ENCODE results near the gene VAMP5. TPM values are rescaled to one million over a fixed set of nuclear protein-coding genes. Genes with fewer than 3 reads are reported as not detected.

The VAMP5 gene
- total and polyA plus RNA-seq, 2 donors from 2014 or later: 46.0 to 145 TPM

- H3K9ac ChIP-seq (ENCODE audit: low read length in 3 of 3): no peak overlapping the region
- FAIRE-seq (no peak), DNase-seq (no peak)
- no peak overlapping the region for H3K27ac ChIP-seq (ENCODE audit: low read depth in 2 of 2, low read length in 2 of 2)
- TF ChIP-seq, protein P1, sequence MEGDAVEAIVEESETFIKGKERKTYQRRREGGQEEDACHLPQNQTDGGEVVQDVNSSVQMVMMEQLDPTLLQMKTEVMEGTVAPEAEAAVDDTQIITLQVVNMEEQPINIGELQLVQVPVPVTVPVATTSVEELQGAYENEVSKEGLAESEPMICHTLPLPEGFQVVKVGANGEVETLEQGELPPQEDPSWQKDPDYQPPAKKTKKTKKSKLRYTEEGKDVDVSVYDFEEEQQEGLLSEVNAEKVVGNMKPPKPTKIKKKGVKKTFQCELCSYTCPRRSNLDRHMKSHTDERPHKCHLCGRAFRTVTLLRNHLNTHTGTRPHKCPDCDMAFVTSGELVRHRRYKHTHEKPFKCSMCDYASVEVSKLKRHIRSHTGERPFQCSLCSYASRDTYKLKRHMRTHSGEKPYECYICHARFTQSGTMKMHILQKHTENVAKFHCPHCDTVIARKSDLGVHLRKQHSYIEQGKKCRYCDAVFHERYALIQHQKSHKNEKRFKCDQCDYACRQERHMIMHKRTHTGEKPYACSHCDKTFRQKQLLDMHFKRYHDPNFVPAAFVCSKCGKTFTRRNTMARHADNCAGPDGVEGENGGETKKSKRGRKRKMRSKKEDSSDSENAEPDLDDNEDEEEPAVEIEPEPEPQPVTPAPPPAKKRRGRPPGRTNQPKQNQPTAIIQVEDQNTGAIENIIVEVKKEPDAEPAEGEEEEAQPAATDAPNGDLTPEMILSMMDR (IDR thresholded peaks at IDR 0.05; ENCODE audit: borderline replicate concordance, extremely low read depth, insufficient read depth): no peak
- peaks cover 0 to 11% (median 0%) of the 10 kb centered on the region in 3 donors for H3K4me1 ChIP-seq (ENCODE audit: control insufficient read depth in 2 of 3, insufficient read depth in 2 of 3, low read depth in 1 of 3, low read length in 3 of 3)
- no peaks in the 10 kb centered on the region for H3K27me3 ChIP-seq (ENCODE audit: control insufficient read depth, insufficient read depth, low read length)
- peaks cover 19 to 51% (median 31%) of the 10 kb centered on the region in 3 donors for H3K36me3 ChIP-seq (ENCODE audit: control insufficient read depth in 2 of 3, insufficient read depth in 3 of 3, low read length in 3 of 3)
- H3K9me3 ChIP-seq (ENCODE audit: control insufficient read depth in 2 of 3, insufficient read depth in 1 of 3, low read length in 3 of 3): no peaks in the 10 kb centered on the region
- intact Hi-C loops (cut with DNase I): no loop called here
- no peak overlapping the region for H3K4me3 ChIP-seq (ENCODE audit: low read length in 3 of 3)
Measured at GRCh38 chr2:85547089-85547858, 37.0 kb upstream of the VAMP5 start.

GRCh38 chr2:85547859-85548607 is 36.2 kb upstream of the VAMP5 start:
- H3K4me1 ChIP-seq (ENCODE audit: control insufficient read depth in 2 of 3, insufficient read depth in 2 of 3, low read depth in 1 of 3, low read length in 3 of 3): peaks cover 0 to 8% (median 0%) of the 10 kb centered on the region in 3 donors
- no peak overlapping the region for H3K9ac ChIP-seq (ENCODE audit: low read length in 3 of 3)
- no peaks in the 10 kb centered on the region for H3K9me3 ChIP-seq (ENCODE audit: control insufficient read depth in 2 of 3, insufficient read depth in 1 of 3, low read length in 3 of 3)
- FAIRE-seq: no peak
- no peak for DNase-seq
- H3K4me3 ChIP-seq (ENCODE audit: low read length in 3 of 3): no peak overlapping the region
- TF ChIP-seq, protein P1 (IDR thresholded peaks at IDR 0.05; ENCODE audit: borderline replicate concordance, extremely low read depth, insufficient read depth): no peak
- intact Hi-C loops (cut with DNase I): no loop called here
- H3K27me3 ChIP-seq (ENCODE audit: control insufficient read depth, insufficient read depth, low read length): no peaks in the 10 kb centered on the region
- H3K36me3 ChIP-seq (ENCODE audit: control insufficient read depth in 2 of 3, insufficient read depth in 3 of 3, low read length in 3 of 3): peaks cover 14 to 51% (median 28%) of the 10 kb centered on the region in 3 donors
- no peak overlapping the region for H3K27ac ChIP-seq (ENCODE audit: low read depth in 2 of 2, low read length in 2 of 2)

GRCh38 chr2:85548608-85548900 is 35.7 kb upstream of the VAMP5 start:
- Histone ChIP-seq H3K4me3 (ENCODE audit: low read length in 3 of 3) (no peak overlapping the region), H3K9ac (ENCODE audit: low read length in 3 of 3) (no peak overlapping the region), H3K4me1 (ENCODE audit: control insufficient read depth in 2 of 3, insufficient read depth in 2 of 3, low read depth in 1 of 3, low read length in 3 of 3) (peaks cover 0 to 8% (median 0%) of the 10 kb centered on the region in 3 donors), H3K36me3 (ENCODE audit: control insufficient read depth in 2 of 3, insufficient read depth in 3 of 3, low read length in 3 of 3) (peaks cover 11 to 48% (median 27%) of the 10 kb centered on the region in 3 donors), H3K27me3 (ENCODE audit: control insufficient read depth, insufficient read depth, low read length) (no peaks in the 10 kb centered on the region), H3K27ac (ENCODE audit: low read depth in 2 of 2, low read length in 2 of 2) (no peak overlapping the region), H3K9me3 (ENCODE audit: control insufficient read depth in 2 of 3, insufficient read depth in 1 of 3, low read length in 3 of 3) (no peaks in the 10 kb centered on the region)
- intact Hi-C loops (cut with DNase I): no loop called here
- TF ChIP-seq, protein P1 (IDR thresholded peaks at IDR 0.05; ENCODE audit: borderline replicate concordance, extremely low read depth, insufficient read depth): no peak
- FAIRE-seq (no peak), DNase-seq (no peak)
